Endothelial cell of umbilical vein (primary cell): ENCODE data around the gene CNTFR.

Experiments
- CTCF ChIP-seq, 2 donors: IDR thresholded peaks; 1 replicate in 1 of 2; 2 replicates in 1 of 2; pipeline ENCODE4 v1.5.1; 2011; ENCODE audit warnings: low read length in 2 of 2, mild to moderate bottlenecking in 2 of 2, moderate library complexity in 2 of 2, control low read depth in 1 of 2, inconsistent platforms in 1 of 2, low read depth in 1 of 2; ENCODE audit not compliant: insufficient read depth in 1 of 2; ENCODE audit errors: extremely low read depth in 1 of 2
- EZH2 ChIP-seq: IDR thresholded peaks from 2 replicates; pipeline ENCODE4 v1.6.1; 2012; ENCODE audit warnings: borderline replicate concordance, low read depth, mild to moderate bottlenecking, moderate library complexity, low read length, inconsistent platforms; ENCODE audit not compliant: severe bottlenecking
- MYC ChIP-seq: IDR thresholded peaks from one replicate; pipeline ENCODE4 v1.6.1; 2011; ENCODE audit warnings: mild to moderate bottlenecking, low read depth, low read length
- POLR2AphosphoS5 ChIP-seq: IDR thresholded peaks from 2 replicates; pipeline ENCODE4 v1.6.1; 2012; ENCODE audit warnings: low read depth, mild to moderate bottlenecking, control low read depth, low read length, moderate library complexity; ENCODE audit not compliant: insufficient read depth

- no peak for TF ChIP-seq POLR2AphosphoS5
- TF ChIP-seq CTCF (IDR thresholded peaks at IDR 0.05; ENCODE audit: extremely low read depth in 1 of 2, insufficient read depth in 1 of 2, low read depth in 1 of 2, low read length in 2 of 2), result no peak
- no peak for TF ChIP-seq EZH2
- no peak for TF ChIP-seq MYC
Observed at GRCh38 chr9:34520505-34521385, 68.8 kb downstream of the CNTFR start.
